Airway epithelial cell (primary cell): ENCODE results near the gene C6orf132. TPM values are rescaled to one million over a fixed set of nuclear protein-coding genes. Genes with fewer than 3 reads are reported as not detected.

Source experiments
- total RNA-seq: library from RNA; depleted of rRNA; stranded (reverse); fragments of >200 nt; gene quantifications from 2 replicates; pipeline ENCODE4 v1.2.3, GENCODE V29; 2015

Gene C6orf132
- 36.0 and 50.2 TPM in 2 replicates for total RNA-seq

DNA sequence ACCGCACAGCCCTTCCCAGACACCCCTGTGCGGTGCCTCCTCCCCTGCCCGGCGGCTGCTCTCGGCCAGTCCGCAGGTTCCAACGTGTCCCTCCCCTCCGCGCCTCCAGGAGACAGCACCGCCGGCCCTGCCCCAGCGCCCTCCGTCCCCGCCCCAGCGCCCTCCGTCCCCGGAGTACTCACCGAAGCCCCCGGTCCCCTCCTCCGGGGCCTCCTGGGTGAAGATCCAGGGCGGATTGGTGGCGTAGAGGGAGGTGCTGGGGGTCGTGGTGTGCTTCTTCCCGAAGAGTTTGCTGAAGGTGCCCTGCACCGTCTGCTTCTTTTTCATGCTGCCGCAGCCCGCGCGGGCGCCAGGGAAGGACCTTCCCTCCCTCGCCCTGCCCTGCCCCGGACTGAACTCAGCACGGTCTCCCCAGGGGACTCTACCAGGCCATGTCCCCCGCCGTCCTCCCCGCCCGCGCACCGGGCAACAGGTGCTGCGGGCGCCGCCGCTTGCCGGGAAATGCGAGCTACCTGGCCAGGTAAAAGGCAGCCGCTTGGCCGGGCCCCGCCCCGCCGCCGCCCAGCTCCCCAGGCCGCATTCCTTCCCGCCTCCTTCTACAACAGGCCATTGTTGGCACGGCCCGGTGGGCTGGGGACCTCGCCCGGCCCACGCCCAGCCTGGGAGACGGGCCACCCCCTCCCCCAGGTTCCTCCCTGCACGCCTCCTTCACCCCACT, at the start of gene C6orf132:
Gene C6orf132 (minus strand): TSS at position 503 of the 718 bp plus-strand sequence. CDS start 176 bp downstream, at position 327.

GRCh38 chr6:42173101-42173500, 30.7 kb upstream of the C6orf132 start, which contains the start of gene GUCA1A:
Gene GUCA1A, plus strand, starts transcription at chr6:42173364. Its CDS starts 250 bp downstream, at chr6:42173614.

Other genes with a start within 250 kb of the C6orf132 start
- 0.28 and 1.3 TPM in 2 replicates for gene USP49, start 247.2 kb downstream of the C6orf132 start, total RNA-seq
- gene MED20, start 221.5 kb downstream of the C6orf132 start, total RNA-seq, result 19.1 and 24.2 TPM in 2 replicates
- 6.2 and 15.8 TPM in 2 replicates for gene BYSL, start 221.1 kb downstream of the C6orf132 start, total RNA-seq
- gene CCND3, start 200.8 kb downstream of the C6orf132 start, total RNA-seq, result 75.5 and 99.1 TPM in 2 replicates
- gene TAF8, start 92.1 kb downstream of the C6orf132 start, total RNA-seq, result 16.9 and 20.2 TPM in 2 replicates
- 0.07 TPM in 1 of 2 replicates, not detected in the other for gene GUCA1A, start 30.7 kb upstream of the C6orf132 start, total RNA-seq
- gene GUCA1B, start 52.3 kb upstream of the C6orf132 start, total RNA-seq, result 0.23 and 0.42 TPM in 2 replicates
- 35.2 and 56.4 TPM in 2 replicates for gene MRPS10, start 75.2 kb upstream of the C6orf132 start, total RNA-seq